ENCODE measurements around the gene NUP188.

The NUP188 gene

DNA sequence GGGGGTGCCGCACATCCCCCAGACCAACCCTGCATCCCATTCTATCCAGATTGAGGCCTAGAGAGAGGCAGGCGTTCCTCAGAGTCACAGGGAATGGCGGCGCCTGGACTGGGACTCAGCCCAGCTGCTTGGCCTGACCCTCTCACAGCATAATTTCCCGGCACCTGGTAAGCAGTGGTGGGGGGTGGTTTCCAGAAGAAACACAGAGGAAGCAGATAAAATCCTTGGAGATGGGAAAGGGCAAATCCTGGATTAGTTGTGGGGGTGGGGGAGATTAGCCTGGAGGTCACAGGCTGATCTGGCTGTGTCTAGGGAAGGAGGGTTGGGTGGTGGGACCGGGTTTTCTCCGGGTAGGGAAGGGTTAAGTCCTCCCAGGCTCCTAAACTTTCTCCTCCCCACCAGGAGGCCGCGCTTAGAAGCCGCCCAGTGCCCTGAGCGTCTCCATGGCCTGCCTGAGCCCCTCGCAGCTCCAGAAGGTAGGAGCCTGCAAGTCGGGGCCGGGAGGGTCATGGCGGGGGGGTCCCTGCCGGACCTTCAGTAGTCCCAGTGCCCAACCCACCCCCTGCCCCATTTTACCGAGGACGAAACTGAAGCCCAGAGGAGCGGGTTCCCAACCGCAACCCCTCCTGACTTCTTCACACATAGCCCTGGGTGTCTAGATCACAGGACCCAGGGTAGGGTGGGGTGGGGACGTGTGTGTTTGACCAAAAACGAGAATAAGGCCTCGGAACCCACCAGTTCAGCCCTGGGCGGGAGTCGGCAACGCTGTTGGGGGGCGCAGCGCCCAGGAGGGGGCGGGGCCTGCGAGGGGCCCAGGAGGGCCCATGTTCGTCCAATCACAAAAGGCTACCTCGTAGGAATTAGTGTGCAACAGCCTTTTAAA, 25.4 kb upstream of the NUP188 start:
- peak overlapping the region; percentile 62 for H3K4me3 ChIP-seq (ENCODE audit: low read depth, low read length)

DNA sequence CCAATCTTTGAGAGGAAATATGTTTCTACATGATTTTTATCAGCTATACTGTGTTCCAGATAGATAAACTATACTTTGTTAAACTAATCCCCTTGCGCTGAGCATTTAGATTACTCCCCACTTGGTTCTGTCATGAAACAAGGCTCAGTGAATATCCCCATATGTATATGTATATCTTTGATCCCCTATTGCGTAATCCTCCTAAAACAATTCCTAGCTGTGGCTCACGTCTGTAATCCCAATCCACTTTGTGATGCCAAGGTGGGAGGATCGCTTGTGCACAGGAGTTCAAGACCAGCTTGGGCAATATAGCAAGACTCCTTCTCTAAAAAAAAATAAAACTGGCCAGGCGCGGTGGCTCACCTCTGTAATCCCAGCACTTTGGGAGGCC, 24.0 kb upstream of the NUP188 start:
- TF ChIP-seq, protein P1, sequence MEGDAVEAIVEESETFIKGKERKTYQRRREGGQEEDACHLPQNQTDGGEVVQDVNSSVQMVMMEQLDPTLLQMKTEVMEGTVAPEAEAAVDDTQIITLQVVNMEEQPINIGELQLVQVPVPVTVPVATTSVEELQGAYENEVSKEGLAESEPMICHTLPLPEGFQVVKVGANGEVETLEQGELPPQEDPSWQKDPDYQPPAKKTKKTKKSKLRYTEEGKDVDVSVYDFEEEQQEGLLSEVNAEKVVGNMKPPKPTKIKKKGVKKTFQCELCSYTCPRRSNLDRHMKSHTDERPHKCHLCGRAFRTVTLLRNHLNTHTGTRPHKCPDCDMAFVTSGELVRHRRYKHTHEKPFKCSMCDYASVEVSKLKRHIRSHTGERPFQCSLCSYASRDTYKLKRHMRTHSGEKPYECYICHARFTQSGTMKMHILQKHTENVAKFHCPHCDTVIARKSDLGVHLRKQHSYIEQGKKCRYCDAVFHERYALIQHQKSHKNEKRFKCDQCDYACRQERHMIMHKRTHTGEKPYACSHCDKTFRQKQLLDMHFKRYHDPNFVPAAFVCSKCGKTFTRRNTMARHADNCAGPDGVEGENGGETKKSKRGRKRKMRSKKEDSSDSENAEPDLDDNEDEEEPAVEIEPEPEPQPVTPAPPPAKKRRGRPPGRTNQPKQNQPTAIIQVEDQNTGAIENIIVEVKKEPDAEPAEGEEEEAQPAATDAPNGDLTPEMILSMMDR (IDR thresholded peaks at IDR 0.05; ENCODE audit: low read depth, low read length) = no peak
- no peak overlapping the region for H3K4me3 ChIP-seq (ENCODE audit: low read depth, low read length)

More for the DNA sequence above, 25.4 kb upstream of the NUP188 start:
- TF ChIP-seq, protein P1 (IDR thresholded peaks at IDR 0.05; ENCODE audit: low read depth, low read length) = no peak

DNA sequence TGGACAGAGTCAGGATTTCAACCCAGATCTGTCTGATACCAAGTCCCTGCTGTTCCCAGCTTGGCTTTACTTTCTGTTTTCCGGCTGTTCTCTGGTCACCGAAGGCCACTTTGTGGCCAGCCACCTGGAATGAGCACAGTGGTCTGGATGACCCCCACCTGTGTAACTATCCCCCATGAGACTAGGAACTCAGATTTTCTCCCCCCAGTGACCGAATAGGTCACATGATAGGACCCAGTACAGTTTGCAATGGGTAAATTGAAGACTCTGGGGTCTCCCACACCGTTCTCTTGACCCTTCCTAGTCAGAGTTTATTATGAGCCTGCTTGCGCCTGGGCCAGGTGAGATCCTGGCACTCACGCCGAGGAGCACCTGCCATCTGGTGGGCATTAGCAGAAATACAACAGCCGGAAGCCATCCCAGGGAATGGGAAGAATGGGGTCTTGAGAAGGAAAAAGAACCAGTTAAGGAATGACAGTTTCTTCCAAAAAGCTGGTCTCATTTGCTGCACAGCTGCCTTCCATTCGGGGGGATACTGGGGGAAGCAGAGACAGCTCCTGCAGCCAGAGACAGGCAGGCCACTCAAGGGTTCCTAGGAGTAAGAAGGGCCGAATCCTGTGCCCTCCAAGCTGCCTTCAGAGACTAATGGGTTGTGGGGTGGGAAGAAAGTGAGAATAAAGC, 19.6 kb upstream of the NUP188 start:
- H3K4me3 ChIP-seq (ENCODE audit: low read depth, low read length) = no peak overlapping the region
- TF ChIP-seq, protein P1 (IDR thresholded peaks at IDR 0.05; ENCODE audit: low read depth, low read length) = peak; percentile 85

DNA sequence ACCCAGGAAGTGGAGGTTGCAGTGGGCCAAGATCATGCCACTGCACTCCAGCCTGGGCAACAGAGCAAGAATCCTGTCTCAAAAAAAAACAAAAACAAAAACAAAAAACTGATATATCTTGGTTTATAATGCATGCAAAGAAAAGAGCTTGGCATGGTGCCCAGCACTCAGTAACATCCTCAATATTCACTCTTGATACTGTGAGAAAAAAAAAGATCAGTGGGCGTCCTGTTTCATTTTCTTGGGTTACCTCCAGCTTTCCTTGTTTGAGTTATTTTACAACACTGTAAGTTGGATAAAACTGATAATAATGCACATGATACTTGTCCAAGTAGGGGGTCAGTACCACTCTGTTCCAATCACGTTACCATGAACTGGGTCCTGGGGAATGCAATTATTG, 18.9 kb upstream of the NUP188 start:
- H3K4me3 ChIP-seq (ENCODE audit: low read depth, low read length) = no peak overlapping the region
- TF ChIP-seq, protein P1 (IDR thresholded peaks at IDR 0.05; ENCODE audit: low read depth, low read length) = no peak

DNA sequence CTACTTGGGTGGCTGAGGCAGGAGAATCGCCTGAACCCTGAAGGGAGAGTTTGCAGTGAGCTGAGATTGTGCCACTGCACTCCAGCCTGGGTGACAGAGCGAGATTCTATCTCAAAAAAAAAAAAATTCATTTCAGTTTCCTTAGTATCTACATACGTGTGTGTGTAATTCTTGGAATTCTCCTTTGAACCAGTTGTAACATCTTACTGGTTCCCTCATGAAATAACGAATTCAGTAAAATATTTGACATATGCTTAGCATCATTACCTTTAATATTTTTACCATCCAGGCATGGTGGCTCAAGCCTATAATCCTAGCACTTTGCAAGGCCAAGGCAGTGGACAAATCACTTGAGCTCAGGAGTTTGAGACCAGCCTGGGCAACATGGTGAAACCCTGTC, 17.9 kb upstream of the NUP188 start:
- H3K4me3 ChIP-seq (ENCODE audit: low read depth, low read length) = no peak overlapping the region
- TF ChIP-seq, protein P1 (IDR thresholded peaks at IDR 0.05; ENCODE audit: low read depth, low read length) = no peak

DNA sequence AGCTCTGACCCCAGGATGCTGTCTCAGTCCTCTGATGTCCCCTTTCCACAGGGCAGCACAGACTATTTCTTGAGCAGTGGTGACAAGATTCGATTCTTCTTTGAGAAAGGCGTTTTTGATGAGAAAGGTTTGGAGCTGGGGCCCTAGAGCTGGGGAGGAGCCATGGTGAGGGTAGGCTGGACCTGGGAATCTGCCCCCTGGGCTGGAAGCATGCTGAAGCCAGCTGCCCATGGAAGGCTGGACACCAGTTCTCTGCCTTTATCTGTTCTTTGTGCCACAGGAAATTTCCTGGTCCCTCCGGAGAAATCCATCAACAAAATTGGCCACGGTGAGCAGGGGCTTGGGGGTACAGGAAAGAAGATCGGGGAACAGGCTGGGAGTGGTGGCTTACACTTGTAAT, 13.8 kb upstream of the NUP188 start:
- TF ChIP-seq, protein P1 (IDR thresholded peaks at IDR 0.05; ENCODE audit: low read depth, low read length) = no peak

More for the DNA sequence above, 13.8 kb upstream of the NUP188 start:
- no peak overlapping the region for H3K4me3 ChIP-seq (ENCODE audit: low read depth, low read length)

Data from WI38 (cell line).